GM21528 (cell line): ENCODE data around the gene CLEC18B.
A peak's percentile ranks its signal among the peaks of the same experiment; 100 is the strongest.
"Not testable (repeated sequence)": the region's sequence is repeated elsewhere in the genome, so short reads cannot be mapped to it uniquely, and the experiment has no call there.

Experiments used
- ATAC-seq: cut with Tn5 transposase; IDR thresholded peaks from one replicate; pipeline ENCODE4 v1.9.1; 2021; ENCODE audit warnings: mild to moderate bottlenecking, moderate library complexity; ENCODE audit not compliant: unreplicated experiment, low FRiP score

Gene CLEC18B

GRCh38 chr16:74409185-74409981 lies 11.9 kb downstream of the CLEC18B start:
- ATAC-seq: not testable (repeated sequence)

GRCh38 chr16:74407362-74407705 lies 13.9 kb downstream of the CLEC18B start:
- ATAC-seq: not testable (repeated sequence)

- not testable (repeated sequence) for ATAC-seq
Measured at GRCh38 chr16:74406600-74407361, 14.5 kb downstream of the CLEC18B start.

- not testable (repeated sequence) for ATAC-seq
Measured at GRCh38 chr16:74404148-74404933, 16.9 kb downstream of the CLEC18B start.

GRCh38 chr16:74400238-74400637 lies 21.0 kb downstream of the CLEC18B start:
- ATAC-seq: not testable (repeated sequence)

GRCh38 chr16:74398212-74398895 lies 22.9 kb downstream of the CLEC18B start:
- not testable (repeated sequence) for ATAC-seq

- ATAC-seq: not testable (repeated sequence)
Measured at GRCh38 chr16:74396521-74397017, 24.7 kb downstream of the CLEC18B start.

- not testable (repeated sequence) for ATAC-seq
Measured at GRCh38 chr16:74394604-74395003, 26.7 kb downstream of the CLEC18B start.

GRCh38 chr16:74394131-74394530 lies 27.1 kb downstream of the CLEC18B start:
- ATAC-seq: not testable (repeated sequence)

GRCh38 chr16:74391454-74392050 lies 29.7 kb downstream of the CLEC18B start:
- ATAC-seq: not testable (repeated sequence)

- ATAC-seq: not testable (repeated sequence)
Measured at GRCh38 chr16:74382339-74383034, 38.8 kb downstream of the CLEC18B start.

GRCh38 chr16:74373847-74374184 lies 47.5 kb downstream of the CLEC18B start:
- not testable (repeated sequence) for ATAC-seq

GRCh38 chr16:74372953-74373846 lies 48.1 kb downstream of the CLEC18B start:
- no peak for ATAC-seq

GRCh38 chr16:74372369-74372768 lies 48.9 kb downstream of the CLEC18B start:
- ATAC-seq: no peak

GRCh38 chr16:74370338-74371135 lies 50.7 kb downstream of the CLEC18B start:
- ATAC-seq: not testable (repeated sequence)

GRCh38 chr16:74368002-74368911 lies 53.0 kb downstream of the CLEC18B start:
- peak; percentile 94 for ATAC-seq
